Immature natural killer cell (primary cell): ENCODE results near the gene STARD7. TPM values are rescaled to one million over a fixed set of nuclear protein-coding genes. Genes with fewer than 3 reads are reported as not detected.
"Not testable (repeated sequence)": the region's sequence is repeated elsewhere in the genome, so short reads cannot be mapped to it uniquely, and the experiment has no call there.

Experiments used
- DNase-seq, 3 donors: peaks; one replicate each; pipeline ENCODE4 v3.0.0; 2022; ENCODE audit warnings: mixed read lengths in 1 of 3
- H3K27ac Mint-ChIP-seq, 6 donors: one replicate each; pipeline ENCODE4 v1.8.0; 2020; ENCODE audit warnings: mixed read lengths in 6 of 6, mild to moderate bottlenecking in 5 of 6, inconsistent platforms in 4 of 6, moderate library complexity in 3 of 6
- H3K27me3 Mint-ChIP-seq, 3 donors: one replicate each; pipeline ENCODE4 v1.8.0; 2020 to 2021; ENCODE audit warnings: low read depth in 3 of 3, mild to moderate bottlenecking in 3 of 3, mixed read lengths in 3 of 3, moderate library complexity in 3 of 3, inconsistent platforms in 1 of 3
- H3K36me3 Mint-ChIP-seq, 3 donors: one replicate each; pipeline ENCODE4 v1.8.0; 2020; ENCODE audit warnings: mixed read lengths in 3 of 3, inconsistent platforms in 2 of 3, mild to moderate bottlenecking in 2 of 3
- H3K4me1 Mint-ChIP-seq, 2 donors: one replicate each; pipeline ENCODE4 v1.8.0; 2020; ENCODE audit warnings: inconsistent platforms in 2 of 2, mild to moderate bottlenecking in 2 of 2, mixed read lengths in 2 of 2, moderate library complexity in 1 of 2
- H3K4me3 Mint-ChIP-seq, 5 donors: one replicate each; pipeline ENCODE4 v1.8.0; 2020; ENCODE audit warnings: mild to moderate bottlenecking in 5 of 5, mixed read lengths in 5 of 5, inconsistent platforms in 3 of 5, moderate library complexity in 3 of 5
- H3K9me3 Mint-ChIP-seq, 6 donors: one replicate each; pipeline ENCODE4 v1.8.0; 2020; ENCODE audit warnings: mild to moderate bottlenecking in 6 of 6, mixed read lengths in 6 of 6, inconsistent platforms in 4 of 6, moderate library complexity in 3 of 6
- polyA plus RNA-seq, 3 donors: library from polyadenylated mRNA; unstranded; fragments of 300-500 nt; fragmentation: Illumina TruSeq; gene quantifications; one replicate each; pipeline ENCODE4 v1.2.3, GENCODE V29; 2021

The STARD7 gene, protein sequence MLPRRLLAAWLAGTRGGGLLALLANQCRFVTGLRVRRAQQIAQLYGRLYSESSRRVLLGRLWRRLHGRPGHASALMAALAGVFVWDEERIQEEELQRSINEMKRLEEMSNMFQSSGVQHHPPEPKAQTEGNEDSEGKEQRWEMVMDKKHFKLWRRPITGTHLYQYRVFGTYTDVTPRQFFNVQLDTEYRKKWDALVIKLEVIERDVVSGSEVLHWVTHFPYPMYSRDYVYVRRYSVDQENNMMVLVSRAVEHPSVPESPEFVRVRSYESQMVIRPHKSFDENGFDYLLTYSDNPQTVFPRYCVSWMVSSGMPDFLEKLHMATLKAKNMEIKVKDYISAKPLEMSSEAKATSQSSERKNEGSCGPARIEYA
- polyA plus RNA-seq, result 100 to 1,000 TPM; 161 to 252 (median 173) TPM

DNA sequence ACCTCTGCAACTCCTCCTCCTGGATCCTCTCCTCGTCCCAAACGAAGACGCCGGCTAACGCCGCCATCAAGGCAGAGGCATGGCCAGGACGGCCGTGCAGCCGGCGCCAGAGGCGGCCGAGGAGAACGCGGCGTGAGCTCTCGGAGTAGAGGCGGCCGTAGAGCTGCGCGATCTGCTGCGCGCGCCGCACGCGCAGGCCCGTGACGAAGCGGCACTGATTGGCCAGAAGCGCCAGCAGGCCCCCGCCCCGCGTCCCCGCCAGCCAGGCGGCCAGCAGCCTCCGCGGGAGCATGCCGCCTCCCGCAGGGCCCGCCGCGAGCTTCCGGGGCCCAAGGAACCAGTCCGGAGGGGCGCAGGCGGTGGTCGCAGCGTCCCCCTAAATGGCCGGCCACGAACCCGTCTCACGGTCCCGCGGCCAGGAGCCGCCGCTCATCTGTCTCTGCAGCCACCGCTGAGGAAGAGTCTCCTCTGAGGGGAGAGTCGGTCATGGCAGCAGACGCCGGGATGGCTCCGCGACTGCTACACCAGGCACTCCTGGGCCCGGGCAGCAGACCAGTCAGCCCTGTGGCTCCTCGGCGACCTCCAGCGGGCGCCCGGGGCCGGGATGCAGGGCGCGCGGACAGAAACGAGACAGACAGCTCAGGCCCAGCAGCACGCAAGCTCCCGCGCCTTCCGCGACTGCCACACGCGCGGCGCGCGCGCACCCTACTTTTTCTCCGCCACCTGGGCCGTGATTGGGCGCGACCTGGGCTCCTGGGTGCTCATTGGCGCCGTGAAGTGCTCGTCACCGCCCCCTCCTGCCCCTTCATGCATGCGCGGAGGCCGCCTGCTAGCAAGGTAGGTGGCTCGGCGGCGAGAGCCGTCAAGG lies at the start of gene STARD7:
Gene STARD7 (minus strand): TSS at position 685 of the 868 bp plus-strand sequence. CDS start 393 bp downstream, at position 292.
- Mint-ChIP-seq H3K36me3 (peaks cover 0 to 4% (median 0%) of the 10 kb centered on the region in 3 donors), H3K4me1 (peaks cover 53 to 58% of the 10 kb centered on the region in 2 donors)
- DNase-seq, result peak; percentile 96

DNA sequence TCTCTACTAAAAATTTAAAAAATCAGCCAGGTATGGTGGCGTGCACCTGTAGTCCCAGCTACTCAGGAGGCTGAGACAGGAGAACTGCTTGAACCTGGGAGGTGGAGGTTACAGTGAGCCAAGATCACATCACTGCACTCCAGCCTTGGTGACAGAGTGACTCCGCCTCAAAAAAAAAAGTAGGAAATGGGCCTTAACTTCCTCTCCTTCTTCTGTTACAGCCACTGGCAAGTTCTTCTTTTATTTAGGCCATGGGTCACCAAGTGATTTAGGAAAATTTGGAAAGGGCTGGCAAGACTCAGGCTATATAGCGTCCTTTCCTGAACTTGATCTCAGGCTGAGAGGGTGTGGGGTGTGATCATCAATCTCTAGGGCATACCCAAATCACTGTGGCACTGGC lies 49.1 kb upstream of the STARD7 start:
- H3K9me3 Mint-ChIP-seq, H3K27me3 Mint-ChIP-seq, DNase-seq: not testable (repeated sequence)
- peak overlapping the region in 1 of 5 donors; percentile 4 for H3K4me3 Mint-ChIP-seq
- peaks cover 61 to 71% of the 10 kb centered on the region in 2 donors for H3K4me1 Mint-ChIP-seq
- H3K36me3 Mint-ChIP-seq, result peaks cover 7 to 22% (median 14%) of the 10 kb centered on the region in 3 donors
- H3K27ac Mint-ChIP-seq, result peak overlapping the region in 4 of 6 donors; percentile 6 to 59 (median 42)

More for the DNA sequence above, at the start of gene STARD7:
- H3K9me3 Mint-ChIP-seq, result no peaks in the 10 kb centered on the region
- H3K27ac Mint-ChIP-seq, result peak within 1 kb of the TSS; percentile 85 to 97 (median 96)
- peak within 1 kb of the TSS; percentile 90 to 100 (median 98) for H3K4me3 Mint-ChIP-seq
- peaks cover 2 to 14% (median 4%) of the 10 kb centered on the region in 3 donors for H3K27me3 Mint-ChIP-seq

DNA sequence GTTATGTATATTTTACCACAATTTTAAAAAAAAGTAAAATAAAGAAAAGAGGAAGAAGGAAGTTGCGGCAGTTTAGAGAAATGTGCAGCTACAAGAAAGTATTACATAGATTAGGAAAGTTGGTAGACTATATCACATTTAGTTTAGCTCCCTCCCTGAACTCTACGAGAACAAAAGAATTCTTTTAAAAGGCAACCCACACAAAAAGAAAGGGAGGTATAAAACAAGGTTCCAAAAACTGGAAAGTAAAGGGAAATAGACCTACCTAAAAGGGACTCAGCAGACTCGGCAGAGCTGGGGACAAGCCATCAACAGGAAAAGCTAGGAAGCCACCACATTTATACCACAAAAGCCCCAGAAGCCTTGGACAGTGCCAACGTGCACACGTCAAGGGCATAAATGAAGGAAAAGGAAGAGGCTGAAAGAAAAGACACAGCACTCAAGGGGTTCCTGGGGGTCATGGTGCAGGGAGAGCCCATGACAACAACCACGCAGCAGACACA lies 48.0 kb upstream of the STARD7 start:
- H3K27me3 Mint-ChIP-seq, result peaks cover 0 to 3% (median 0%) of the 10 kb centered on the region in 3 donors
- DNase-seq, result no peak
- H3K9me3 Mint-ChIP-seq, result no peaks in the 10 kb centered on the region
- H3K4me1 Mint-ChIP-seq, result peaks cover 58 to 63% of the 10 kb centered on the region in 2 donors
- H3K4me3 Mint-ChIP-seq, result peak overlapping the region in 4 of 5 donors; percentile 8 to 59 (median 12)
- peak overlapping the region; percentile 59 to 78 (median 73) for H3K27ac Mint-ChIP-seq
- H3K36me3 Mint-ChIP-seq, result peaks cover 7 to 32% (median 20%) of the 10 kb centered on the region in 3 donors

DNA sequence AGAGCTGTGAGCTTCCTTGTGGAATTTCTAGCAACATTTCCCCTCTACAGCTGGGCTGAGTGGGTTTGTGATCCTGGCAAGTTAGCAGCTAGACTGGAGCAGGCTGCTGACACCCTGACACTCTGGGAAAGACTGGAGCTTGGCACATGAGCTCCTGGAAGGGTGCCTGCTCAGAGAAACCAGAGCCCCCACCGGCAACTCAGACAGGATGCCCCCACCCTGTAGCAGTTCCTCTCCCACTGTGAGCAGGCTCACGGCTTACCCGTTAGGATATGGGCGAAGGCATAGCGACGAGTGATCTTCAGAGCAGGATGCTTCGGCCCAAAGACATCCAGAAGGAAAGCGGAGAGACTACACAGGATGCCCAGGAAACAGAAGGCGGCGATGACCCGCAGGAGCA lies 45.9 kb upstream of the STARD7 start:
- H3K27ac Mint-ChIP-seq, result peak overlapping the region in 2 of 6 donors; percentile 28 to 64
- H3K4me3 Mint-ChIP-seq, result no peak overlapping the region
- H3K27me3 Mint-ChIP-seq, result no peaks in the 10 kb centered on the region
- DNase-seq, result no peak
- peaks cover 7 to 34% (median 23%) of the 10 kb centered on the region in 3 donors for H3K36me3 Mint-ChIP-seq
- H3K4me1 Mint-ChIP-seq, result peaks cover 52 to 55% of the 10 kb centered on the region in 2 donors
- H3K9me3 Mint-ChIP-seq, result no peaks in the 10 kb centered on the region

DNA sequence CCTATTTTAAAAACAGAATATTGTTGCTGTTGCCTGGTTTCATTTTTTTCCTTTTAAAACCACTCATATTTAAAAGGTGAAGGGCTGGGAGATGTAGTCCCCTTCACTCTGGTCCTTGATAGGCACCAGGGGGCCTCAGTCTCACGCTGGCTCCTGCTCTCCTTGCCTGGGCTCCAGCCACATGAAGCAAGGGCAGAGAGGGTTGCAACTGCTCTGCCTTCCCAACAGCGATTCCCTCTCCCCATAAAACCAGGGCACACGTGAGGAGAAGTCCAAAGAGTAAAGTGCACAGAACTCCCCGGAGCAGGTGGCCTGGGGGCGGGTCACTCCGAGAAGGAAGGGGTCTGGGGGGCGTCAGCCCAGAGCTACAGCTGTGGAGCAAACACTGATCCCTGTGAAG lies 44.4 kb upstream of the STARD7 start:
- H3K27ac Mint-ChIP-seq, result no peak overlapping the region
- H3K27me3 Mint-ChIP-seq, result no peaks in the 10 kb centered on the region
- H3K9me3 Mint-ChIP-seq, result no peaks in the 10 kb centered on the region
- peaks cover 40 to 44% of the 10 kb centered on the region in 2 donors for H3K4me1 Mint-ChIP-seq
- peaks cover 7 to 34% (median 23%) of the 10 kb centered on the region in 3 donors for H3K36me3 Mint-ChIP-seq
- no peak for DNase-seq
- no peak overlapping the region for H3K4me3 Mint-ChIP-seq

DNA sequence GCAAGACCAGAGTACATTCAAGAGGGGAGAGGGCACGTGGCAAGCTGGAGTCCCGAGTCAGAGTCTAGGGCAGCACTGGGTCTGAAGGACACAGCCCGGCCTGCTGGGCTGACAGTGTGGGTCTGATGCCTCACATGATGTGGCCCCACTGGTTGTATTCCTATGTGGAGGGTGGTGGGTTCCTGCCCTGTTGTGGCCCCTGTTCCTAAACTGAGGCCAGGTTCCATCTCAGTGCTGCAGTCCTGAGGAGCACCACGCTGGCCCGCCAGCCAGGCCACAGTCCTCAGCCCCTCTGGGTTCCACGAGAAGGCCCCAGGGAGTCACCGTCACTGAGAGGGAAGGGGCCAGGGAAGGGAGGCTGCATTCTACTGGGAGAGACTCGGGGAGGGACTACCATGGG lies 43.9 kb upstream of the STARD7 start:
- H3K4me1 Mint-ChIP-seq, result peaks cover 39 to 42% of the 10 kb centered on the region in 2 donors
- no peaks in the 10 kb centered on the region for H3K9me3 Mint-ChIP-seq
- H3K27ac Mint-ChIP-seq, result peak overlapping the region in 2 of 6 donors; percentile 45 to 80
- no peaks in the 10 kb centered on the region for H3K27me3 Mint-ChIP-seq
- H3K4me3 Mint-ChIP-seq, result no peak overlapping the region
- no peak for DNase-seq
- peaks cover 7 to 34% (median 23%) of the 10 kb centered on the region in 3 donors for H3K36me3 Mint-ChIP-seq

DNA sequence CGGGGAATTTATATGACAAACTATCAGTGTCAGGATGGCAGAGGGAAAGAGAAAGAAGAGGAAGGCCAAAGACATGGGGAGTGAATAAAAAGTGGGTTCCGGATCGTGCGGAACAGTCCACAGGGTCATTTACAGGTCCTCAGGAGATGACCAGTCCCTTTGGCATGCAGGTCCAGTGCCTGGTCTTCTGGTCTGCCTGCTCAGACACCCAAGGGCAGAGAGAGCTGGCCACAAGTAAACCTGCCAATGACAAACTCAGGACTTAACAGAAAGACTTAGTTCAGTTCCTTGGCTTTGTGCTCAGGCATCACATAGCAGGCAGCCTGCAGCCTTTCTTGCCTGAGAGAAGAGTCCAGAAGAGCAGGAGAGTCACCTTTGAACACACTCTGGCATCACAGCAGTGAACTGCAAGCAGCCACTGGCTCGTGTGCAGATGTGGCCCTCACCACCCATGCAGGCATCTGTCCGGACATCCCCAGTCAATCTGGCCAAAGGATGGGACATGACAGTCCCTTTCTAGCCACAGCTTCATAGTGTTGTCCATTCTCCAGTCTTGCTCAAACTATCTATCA lies 43.2 kb upstream of the STARD7 start:
- H3K9me3 Mint-ChIP-seq, result no peaks in the 10 kb centered on the region
- DNase-seq, result no peak
- H3K27ac Mint-ChIP-seq, result peak overlapping the region; percentile 11 to 82 (median 56)
- peaks cover 39 to 40% of the 10 kb centered on the region in 2 donors for H3K4me1 Mint-ChIP-seq
- H3K36me3 Mint-ChIP-seq, result peaks cover 7 to 34% (median 22%) of the 10 kb centered on the region in 3 donors
- H3K27me3 Mint-ChIP-seq, result no peaks in the 10 kb centered on the region
- H3K4me3 Mint-ChIP-seq, result no peak overlapping the region

DNA sequence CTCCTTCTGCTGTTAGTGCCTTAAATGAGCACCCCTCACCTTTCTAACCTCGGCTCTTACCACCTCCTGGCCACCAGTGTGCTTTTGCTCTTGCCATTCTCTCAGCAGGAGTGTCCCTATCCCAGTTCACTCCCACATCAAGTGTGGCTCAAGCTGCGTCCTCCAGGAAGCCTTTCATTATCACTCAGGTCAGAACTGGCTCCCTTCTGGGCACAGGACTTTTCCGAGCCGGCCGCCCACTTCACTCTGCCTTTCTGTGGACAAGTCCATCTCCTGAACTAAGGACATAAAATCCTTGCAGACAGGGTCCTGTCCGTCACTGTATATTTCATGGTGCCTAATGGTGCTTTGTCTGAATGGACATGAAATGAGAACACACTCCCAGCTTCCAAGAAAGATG lies 41.6 kb upstream of the STARD7 start:
- Mint-ChIP-seq H3K36me3 (peaks cover 4 to 30% (median 19%) of the 10 kb centered on the region in 3 donors), H3K27ac (peak overlapping the region; percentile 51 to 88 (median 76)), H3K4me1 (peaks cover 37 to 39% of the 10 kb centered on the region in 2 donors)

DNA sequence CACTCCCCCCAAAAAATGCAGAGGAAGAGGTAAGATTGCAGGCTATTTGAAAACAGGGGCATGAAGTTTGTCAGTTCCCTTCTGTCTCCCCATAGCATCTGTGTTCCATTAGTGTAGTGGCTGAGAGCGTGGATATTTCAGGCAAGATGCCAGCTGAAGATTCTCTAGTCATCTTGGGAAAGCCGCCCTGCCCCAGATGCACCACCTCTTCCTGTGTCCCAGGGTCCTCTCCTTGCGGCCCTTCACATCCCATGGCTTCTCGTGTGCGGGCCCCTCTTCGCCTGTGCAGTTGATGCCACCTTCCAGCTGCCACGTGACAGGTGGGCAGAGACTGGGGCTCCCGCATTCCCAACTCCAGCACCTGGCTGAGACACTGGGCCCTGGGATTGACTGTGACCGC lies 41.0 kb upstream of the STARD7 start:
- no peak for DNase-seq
- Mint-ChIP-seq H3K4me1 (peaks cover 37 to 39% of the 10 kb centered on the region in 2 donors), H3K9me3 (no peaks in the 10 kb centered on the region), H3K36me3 (peaks cover 3 to 28% (median 19%) of the 10 kb centered on the region in 3 donors), H3K27me3 (no peaks in the 10 kb centered on the region), H3K4me3 (no peak overlapping the region), H3K27ac (peak overlapping the region in 3 of 6 donors; percentile 64 to 75 (median 65))

More for the DNA sequence above, 41.6 kb upstream of the STARD7 start:
- Mint-ChIP-seq H3K27me3 (no peaks in the 10 kb centered on the region), H3K9me3 (no peaks in the 10 kb centered on the region), H3K4me3 (peak overlapping the region in 1 of 5 donors; percentile 16)
- no peak for DNase-seq

DNA sequence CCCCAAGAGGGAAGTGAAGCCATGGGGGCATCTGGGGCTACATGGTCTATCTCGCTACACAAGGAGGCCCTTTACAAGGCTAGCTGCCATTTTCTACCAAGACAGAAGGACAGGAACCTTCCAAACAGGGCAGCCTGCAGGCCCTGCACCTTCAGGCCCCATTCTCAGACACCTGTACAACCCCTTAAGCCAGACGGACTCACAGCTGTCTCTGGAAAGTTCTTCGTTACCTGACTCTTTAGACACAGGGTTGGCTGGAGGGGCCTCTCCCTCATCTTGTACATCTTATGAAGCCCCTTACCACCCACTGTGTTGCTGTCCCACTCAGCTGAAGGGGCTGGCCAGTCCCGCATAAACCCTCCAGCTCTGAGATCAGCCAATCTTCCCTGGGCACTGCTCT lies 40.0 kb upstream of the STARD7 start:
- H3K27ac Mint-ChIP-seq, result peak overlapping the region in 2 of 6 donors; percentile 26 to 31
- no peaks in the 10 kb centered on the region for H3K9me3 Mint-ChIP-seq
- peaks cover 0 to 21% (median 13%) of the 10 kb centered on the region in 3 donors for H3K36me3 Mint-ChIP-seq
- H3K4me1 Mint-ChIP-seq, result peaks cover 37 to 39% of the 10 kb centered on the region in 2 donors
- no peaks in the 10 kb centered on the region for H3K27me3 Mint-ChIP-seq
- DNase-seq, result no peak
- no peak overlapping the region for H3K4me3 Mint-ChIP-seq

DNA sequence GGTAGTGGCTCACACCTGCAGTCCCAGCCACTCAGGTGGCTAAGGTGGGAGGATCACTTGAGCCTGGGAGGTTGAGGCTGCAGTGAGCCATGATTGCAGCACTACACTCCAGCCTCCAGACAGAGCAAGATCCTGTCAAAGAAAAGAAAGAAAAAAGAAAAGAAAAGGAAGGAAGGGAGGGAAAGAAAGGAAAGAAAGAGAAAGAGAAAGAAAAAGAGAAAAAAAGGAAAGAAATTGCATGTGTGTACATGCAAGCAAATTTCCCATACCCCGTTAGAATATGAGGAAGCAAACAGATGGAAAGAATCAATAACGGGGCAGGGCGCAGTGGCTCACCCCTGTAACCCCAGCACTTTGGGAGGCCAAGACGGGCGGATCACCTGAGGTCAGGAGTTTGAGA lies 39.3 kb upstream of the STARD7 start:
- H3K27me3 Mint-ChIP-seq, result peaks cover 0 to 4% (median 0%) of the 10 kb centered on the region in 3 donors

DNA sequence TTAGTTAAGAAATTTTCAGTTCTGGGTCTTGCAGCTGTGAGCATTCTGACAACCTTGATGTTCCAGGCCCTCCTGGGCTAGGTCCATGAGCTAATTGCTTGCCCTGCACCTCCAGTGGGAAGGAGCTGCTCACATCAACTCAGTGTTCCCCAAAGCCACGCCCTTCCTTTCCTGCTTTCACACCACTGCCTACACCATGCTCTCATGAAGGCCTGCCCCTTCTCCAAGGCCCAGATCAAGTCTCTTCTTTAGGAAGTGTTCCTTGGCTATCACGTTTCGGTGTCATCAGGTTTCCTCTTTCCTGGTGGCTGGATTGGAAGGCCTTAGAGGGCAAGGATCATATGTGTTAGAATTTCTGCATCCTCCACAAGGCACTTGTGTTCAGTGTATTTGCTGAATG lies 38.4 kb upstream of the STARD7 start:
- no peak for DNase-seq
- Mint-ChIP-seq H3K4me1 (peaks cover 48% of the 10 kb centered on the region in 2 donors), H3K27me3 (peaks cover 0 to 5% (median 0%) of the 10 kb centered on the region in 3 donors), H3K36me3 (peaks cover 4 to 10% (median 6%) of the 10 kb centered on the region in 3 donors), H3K9me3 (no peaks in the 10 kb centered on the region), H3K27ac (peak overlapping the region in 5 of 6 donors; percentile 1 to 84 (median 63)), H3K4me3 (no peak overlapping the region)

More for the DNA sequence above, 39.3 kb upstream of the STARD7 start:
- H3K36me3 Mint-ChIP-seq, result peaks cover 0 to 17% (median 9%) of the 10 kb centered on the region in 3 donors
- no peak for DNase-seq
- peaks cover 39 to 40% of the 10 kb centered on the region in 2 donors for H3K4me1 Mint-ChIP-seq
- H3K4me3 Mint-ChIP-seq, result no peak overlapping the region
- no peaks in the 10 kb centered on the region for H3K9me3 Mint-ChIP-seq
- peak overlapping the region in 4 of 6 donors; percentile 14 to 70 (median 43) for H3K27ac Mint-ChIP-seq
